Activated CD4-positive, alpha-beta T cell treated with anti-CD3 and anti-CD28 coated beads, Interleukin-10, Interleukin-2, amounts not matched to agents 100 ng/mL and 50 ng/mL, durations not matched to agents 16 hours and 8 hours (primary cell): ENCODE data around the gene KIAA0586.
"Not testable (repeated sequence)": the region's sequence is repeated elsewhere in the genome, so short reads cannot be mapped to it uniquely, and the experiment has no call there.

ENCODE experiments used
- DNase-seq: peaks from one replicate; pipeline ENCODE4 v3.0.0-alpha.2; 2020

KIAA0586 gene

GRCh38 chr14:58553959-58554358, 126.4 kb downstream of the KIAA0586 start:
- no peak for DNase-seq

GRCh38 chr14:58555647-58556046, 128.1 kb downstream of the KIAA0586 start:
- no peak for DNase-seq

GRCh38 chr14:58557242-58557641, 129.7 kb downstream of the KIAA0586 start:
- no peak for DNase-seq

GRCh38 chr14:58560208-58560607, 132.7 kb downstream of the KIAA0586 start:
- peak; percentile 9 for DNase-seq

GRCh38 chr14:58562141-58562540, 134.6 kb downstream of the KIAA0586 start:
- no peak for DNase-seq

GRCh38 chr14:58563978-58564377, 136.5 kb downstream of the KIAA0586 start:
- DNase-seq: no peak

- DNase-seq: no peak
These were observed 138.3 kb downstream of the KIAA0586 start for GRCh38 chr14:58565832-58566231.

- no peak for DNase-seq
These were observed 139.5 kb downstream of the KIAA0586 start for GRCh38 chr14:58566979-58567378.

GRCh38 chr14:58568322-58568721, 140.8 kb downstream of the KIAA0586 start:
- no peak for DNase-seq

- DNase-seq: no peak
These were observed 143.7 kb downstream of the KIAA0586 start for GRCh38 chr14:58571256-58571655.

- DNase-seq: peak; percentile 63
These were observed 144.4 kb downstream of the KIAA0586 start for GRCh38 chr14:58571769-58572472.

GRCh38 chr14:58572473-58572853, 144.9 kb downstream of the KIAA0586 start:
- DNase-seq: no peak

- DNase-seq: no peak
These were observed 145.3 kb downstream of the KIAA0586 start for GRCh38 chr14:58572863-58573262.

- no peak for DNase-seq
These were observed 147.1 kb downstream of the KIAA0586 start for GRCh38 chr14:58574623-58575022.

- no peak for DNase-seq
These were observed 148.4 kb downstream of the KIAA0586 start for GRCh38 chr14:58575956-58576355.

- not testable (repeated sequence) for DNase-seq
These were observed 152.5 kb downstream of the KIAA0586 start for GRCh38 chr14:58580035-58580434.

- not testable (repeated sequence) for DNase-seq
These were observed 153.9 kb downstream of the KIAA0586 start for GRCh38 chr14:58581389-58581788.

- DNase-seq: no peak
These were observed 156.9 kb downstream of the KIAA0586 start for GRCh38 chr14:58584383-58584782.

GRCh38 chr14:58587271-58587670, 159.8 kb downstream of the KIAA0586 start:
- no peak for DNase-seq

- not testable (repeated sequence) for DNase-seq
These were observed 160.8 kb downstream of the KIAA0586 start for GRCh38 chr14:58588321-58588720.

GRCh38 chr14:58593977-58594376, 166.5 kb downstream of the KIAA0586 start:
- DNase-seq: no peak

GRCh38 chr14:58597041-58597440, 169.5 kb downstream of the KIAA0586 start:
- DNase-seq: no peak

- peak; percentile 47 for DNase-seq
These were observed 170.7 kb downstream of the KIAA0586 start for GRCh38 chr14:58598028-58598803.

- DNase-seq: peak; percentile 9
These were observed 171.4 kb downstream of the KIAA0586 start for GRCh38 chr14:58598804-58599525.
